ENCODE measurements around the gene PARN. TPM values are rescaled to one million over a fixed set of nuclear protein-coding genes. Genes with fewer than 3 reads are reported as not detected.

PARN gene
- total and polyA plus RNA-seq, 2 of the 4 experiments (the other 2 are of a cell fraction), result 24.6 to 25.1 TPM

DNA sequence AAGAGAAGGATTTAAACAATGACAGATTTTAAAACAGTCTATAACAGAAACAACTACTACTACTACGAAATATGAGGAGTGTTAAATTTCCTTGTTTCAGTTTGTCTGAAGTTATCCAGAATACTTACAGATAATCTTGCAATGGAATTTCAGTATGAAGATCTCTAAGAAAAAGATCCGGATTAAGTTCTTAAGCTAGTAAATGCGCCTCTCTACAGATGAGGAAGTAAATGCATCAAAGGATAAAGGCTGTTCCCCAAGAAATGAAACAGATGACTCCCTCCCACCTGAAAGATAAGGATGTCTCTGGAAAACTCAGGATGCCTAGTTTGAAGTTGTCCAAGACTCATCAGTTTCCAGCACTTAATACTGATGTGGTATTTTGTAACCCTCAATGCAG lies 105.1 kb downstream of the PARN start (continued):
- no peak for TF ChIP-seq MAZ (IDR thresholded peaks at IDR 0.05; ENCODE audit: borderline replicate concordance, low read depth, low read length)

DNA sequence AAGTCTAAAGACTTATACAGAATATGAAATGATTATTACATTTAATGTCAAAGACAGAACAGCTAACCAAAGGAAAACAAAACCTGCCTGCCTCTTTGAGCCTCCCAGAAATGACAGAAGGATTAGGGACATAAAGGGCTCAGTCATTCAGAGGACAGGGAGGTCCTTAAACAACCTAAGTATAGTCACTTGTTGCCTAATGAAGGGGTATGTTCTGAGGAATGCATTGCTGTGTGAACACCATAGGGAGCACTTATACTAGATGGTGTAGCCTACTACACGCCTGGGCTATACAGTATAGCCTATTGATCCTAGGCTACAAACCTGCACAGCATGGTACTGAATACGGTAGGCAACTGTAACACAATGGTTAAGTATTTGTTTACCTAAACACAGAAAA lies 106.4 kb downstream of the PARN start:
- no peaks in the 10 kb centered on the region for H3K36me3 ChIP-seq (ENCODE audit: control insufficient read depth, insufficient read depth, low read length)
- H3K18ac ChIP-seq (ENCODE audit: low read depth, low read length), result no peak overlapping the region
- dilution Hi-C loops (cut with HindIII; ENCODE audit: low sequenced_read_pairs, unreplicated experiment) (no loop called here), intact Hi-C loops (cut with micrococcal nuclease) (no loop called here), in situ Hi-C loops (cut with MboI; ENCODE audit: low sequenced_read_pairs) (no loop called here)
- H2BK15ac ChIP-seq (ENCODE audit: low read depth, low read length), result no peak overlapping the region
- ChIA-PET CTCF (no interaction called here), POLR2A (ENCODE audit: unreplicated experiment) (no interaction called here)
- H2BK120ac ChIP-seq (ENCODE audit: low read depth, low read length), result no peak overlapping the region
- H2BK5ac ChIP-seq (ENCODE audit: low read depth, low read length, poor library complexity, severe bottlenecking), result no peak overlapping the region
- no peak overlapping the region for H3K56ac ChIP-seq (ENCODE audit: extremely low read depth, insufficient read depth, low read length)
- no peak overlapping the region for H3K9ac ChIP-seq (ENCODE audit: low read depth, low read length)
- H3K14ac ChIP-seq (replicated peaks; ENCODE audit: low read depth, low read length), result no peak overlapping the region
- H3K4me3 ChIP-seq (ENCODE audit: insufficient read depth, low read depth, low read length), result no peak overlapping the region
- no peak overlapping the region for H4K5ac ChIP-seq (ENCODE audit: low read depth, low read length)
- no peak overlapping the region for H3K27ac ChIP-seq (ENCODE audit: insufficient read depth, low read length)
- no peak overlapping the region for H4K8ac ChIP-seq (ENCODE audit: low read depth in 2 of 2, low read length in 2 of 2)
- no CpG with 5 or more reads among the region's 2 CpGs for WGBS, 2 experiments (ENCODE audit: extremely low coverage in 2 of 2, insufficient read length in 1 of 2)
- H4K20me1 ChIP-seq (ENCODE audit: insufficient read depth, low read length), result no peaks in the 10 kb centered on the region
- H3K9me1 ChIP-seq (ENCODE audit: insufficient read depth, low read length), result peaks cover 6% of the 10 kb centered on the region
- ATAC-seq (ENCODE audit: low read depth) (no peak), DNase-seq (no peak)
- H4K91ac ChIP-seq (ENCODE audit: insufficient read depth, low read depth, low read length), result no peak overlapping the region
- BruUV-seq (replicated peaks), result no TSS peak
- H3K4me1 ChIP-seq (ENCODE audit: control insufficient read depth, insufficient read depth, low read length), result peaks cover 7% of the 10 kb centered on the region
- H2AK9ac ChIP-seq (replicated peaks; ENCODE audit: low read depth, low read length, poor library complexity), result no peak overlapping the region
- H2BK20ac ChIP-seq (ENCODE audit: low read depth, low read length), result no peak overlapping the region
- no peak overlapping the region for H2AK5ac ChIP-seq (ENCODE audit: low read depth, low read length)
- H2AFZ ChIP-seq (replicated peaks; ENCODE audit: low read length, poor library complexity), result no peak overlapping the region
- no peak overlapping the region for H3K23ac ChIP-seq (ENCODE audit: low read depth, low read length)
- no peak overlapping the region for H3K4me2 ChIP-seq (ENCODE audit: low read depth, low read length)
- H3K27me3 ChIP-seq (ENCODE audit: control insufficient read depth, insufficient read depth, low read length), result no peaks in the 10 kb centered on the region
- H3K79me1 ChIP-seq (ENCODE audit: low read depth in 1 of 2, low read length in 2 of 2), result peaks cover 4 to 15% of the 10 kb centered on the region in 2 experiments; a peak in 3 of 4 replicates
- H3K9me3 ChIP-seq (ENCODE audit: control insufficient read depth, insufficient read depth, low read length), result no peaks in the 10 kb centered on the region
- no peak overlapping the region for H3K4ac ChIP-seq (ENCODE audit: low read depth, low read length)
- no peak for TF ChIP-seq POLR2A (IDR thresholded peaks at IDR 0.05; ENCODE audit: low read depth, low read length)
- no peak for TF ChIP-seq RCOR1 (IDR thresholded peaks at IDR 0.05; ENCODE audit: insufficient replicate concordance, low read length)
- no peak for TF ChIP-seq SMC3 (IDR thresholded peaks at IDR 0.05; ENCODE audit: low read depth, low read length)
- no peak for TF ChIP-seq CHD1 (IDR thresholded peaks at IDR 0.05; ENCODE audit: low read depth, low read length)
- no peak for TF ChIP-seq CEBPB (IDR thresholded peaks at IDR 0.05; ENCODE audit: low read depth, low read length)
- TF ChIP-seq MAZ (IDR thresholded peaks at IDR 0.05; ENCODE audit: borderline replicate concordance, low read depth, low read length), result no peak
- no peak for TF ChIP-seq RFX5 (IDR thresholded peaks at IDR 0.05; ENCODE audit: low read depth, low read length)
- no peak for TF ChIP-seq MXI1 (IDR thresholded peaks at IDR 0.05; ENCODE audit: borderline replicate concordance, low read depth, low read length)
- TF ChIP-seq ELK1 (IDR thresholded peaks at IDR 0.05; ENCODE audit: borderline replicate concordance, low read depth, low read length), result no peak
- no peak for TF ChIP-seq RAD21 (IDR thresholded peaks at IDR 0.05; ENCODE audit: low read length)
- no peak for TF ChIP-seq FOS (IDR thresholded peaks at IDR 0.05; ENCODE audit: low read depth, low read length)
- no peak for TF ChIP-seq MAFK (IDR thresholded peaks at IDR 0.05; ENCODE audit: low read depth, low read length)
- no peak for TF ChIP-seq CTCF (conservative IDR thresholded peaks at IDR 0.05; ENCODE audit: low read depth, low read length)
- no peak for TF ChIP-seq NFE2L2 (IDR thresholded peaks at IDR 0.05; ENCODE audit: low read depth, low read length)
- TF ChIP-seq, protein P1, sequence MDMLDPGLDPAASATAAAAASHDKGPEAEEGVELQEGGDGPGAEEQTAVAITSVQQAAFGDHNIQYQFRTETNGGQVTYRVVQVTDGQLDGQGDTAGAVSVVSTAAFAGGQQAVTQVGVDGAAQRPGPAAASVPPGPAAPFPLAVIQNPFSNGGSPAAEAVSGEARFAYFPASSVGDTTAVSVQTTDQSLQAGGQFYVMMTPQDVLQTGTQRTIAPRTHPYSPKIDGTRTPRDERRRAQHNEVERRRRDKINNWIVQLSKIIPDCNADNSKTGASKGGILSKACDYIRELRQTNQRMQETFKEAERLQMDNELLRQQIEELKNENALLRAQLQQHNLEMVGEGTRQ (IDR thresholded peaks at IDR 0.05; ENCODE audit: low read depth, low read length), result no peak
